Activated CD8-positive, alpha-beta T cell treated with anti-CD3 and anti-CD28 coated beads for 36 hours (primary cell): ENCODE measurements around the gene FAM50A. TPM values are rescaled to one million over a fixed set of nuclear protein-coding genes. Genes with fewer than 3 reads are reported as not detected.
A peak's percentile ranks its signal among the peaks of the same experiment; 100 is the strongest.

Source experiments
- ATAC-seq: fragments of 200-7000 bp; cut with Tn5 transposase; one replicate; pipeline ENCODE4 v1.10.0; 2021; ENCODE audit warnings: mild to moderate bottlenecking, moderate library complexity
- CTCF ChIA-PET: fragments of 350-600 bp; sonication (Branson Sonifier 250); formaldehyde crosslinking; loops from one replicate; lab custom pipeline; 2021; ENCODE audit warnings: antibody characterized with exemption; lab: Charles Lee
- POLR2A ChIA-PET: fragments of 350-600 bp; sonication (Branson Sonifier 250); formaldehyde crosslinking; loops from one replicate; lab custom pipeline; 2021; ENCODE audit warnings: antibody characterized with exemption; lab: Charles Lee
- DNase-seq: peaks from one replicate; pipeline ENCODE4 v3.0.0-alpha.2; 2020
- H3K27ac Mint-ChIP-seq: one replicate; pipeline ENCODE4 v1.8.0; 2021; ENCODE audit warnings: mild to moderate bottlenecking, mixed read lengths
- H3K27me3 Mint-ChIP-seq: one replicate; pipeline ENCODE4 v1.8.0; 2021; ENCODE audit warnings: mixed read lengths
- H3K36me3 Mint-ChIP-seq: one replicate; pipeline ENCODE4 v1.8.0; 2021; ENCODE audit warnings: low read depth, mixed read lengths
- H3K4me1 Mint-ChIP-seq: one replicate; pipeline ENCODE4 v1.8.0; 2021; ENCODE audit warnings: low read depth, mixed read lengths
- H3K4me3 Mint-ChIP-seq: one replicate; pipeline ENCODE4 v1.8.0; 2021; ENCODE audit warnings: mild to moderate bottlenecking, moderate library complexity, mixed read lengths
- H3K9me3 Mint-ChIP-seq: one replicate; pipeline ENCODE4 v1.8.0; 2021; ENCODE audit warnings: mixed read lengths
- intact Hi-C: fragments of 100-400 bp; cut with micrococcal nuclease; formaldehyde crosslinking; loops from one replicate; pipeline ENCODE4 v1.10.0; 2022
- total RNA-seq, 2 experiments: library from RNA; stranded (reverse); gene quantifications; one replicate each; pipeline ENCODE4 v1.2.3, GENCODE V29; 2021
- TF ChIP-seq, protein P1 (sequence below): fragments of 200-600 bp; IDR thresholded peaks from one replicate; pipeline ENCODE4 v1.8.0; 2022; ENCODE audit warnings: antibody characterized with exemption, mild to moderate bottlenecking

The FAM50A gene
- total RNA-seq, 2 experiments from 2014 or later: 43.6 to 47.5 TPM

DNA sequence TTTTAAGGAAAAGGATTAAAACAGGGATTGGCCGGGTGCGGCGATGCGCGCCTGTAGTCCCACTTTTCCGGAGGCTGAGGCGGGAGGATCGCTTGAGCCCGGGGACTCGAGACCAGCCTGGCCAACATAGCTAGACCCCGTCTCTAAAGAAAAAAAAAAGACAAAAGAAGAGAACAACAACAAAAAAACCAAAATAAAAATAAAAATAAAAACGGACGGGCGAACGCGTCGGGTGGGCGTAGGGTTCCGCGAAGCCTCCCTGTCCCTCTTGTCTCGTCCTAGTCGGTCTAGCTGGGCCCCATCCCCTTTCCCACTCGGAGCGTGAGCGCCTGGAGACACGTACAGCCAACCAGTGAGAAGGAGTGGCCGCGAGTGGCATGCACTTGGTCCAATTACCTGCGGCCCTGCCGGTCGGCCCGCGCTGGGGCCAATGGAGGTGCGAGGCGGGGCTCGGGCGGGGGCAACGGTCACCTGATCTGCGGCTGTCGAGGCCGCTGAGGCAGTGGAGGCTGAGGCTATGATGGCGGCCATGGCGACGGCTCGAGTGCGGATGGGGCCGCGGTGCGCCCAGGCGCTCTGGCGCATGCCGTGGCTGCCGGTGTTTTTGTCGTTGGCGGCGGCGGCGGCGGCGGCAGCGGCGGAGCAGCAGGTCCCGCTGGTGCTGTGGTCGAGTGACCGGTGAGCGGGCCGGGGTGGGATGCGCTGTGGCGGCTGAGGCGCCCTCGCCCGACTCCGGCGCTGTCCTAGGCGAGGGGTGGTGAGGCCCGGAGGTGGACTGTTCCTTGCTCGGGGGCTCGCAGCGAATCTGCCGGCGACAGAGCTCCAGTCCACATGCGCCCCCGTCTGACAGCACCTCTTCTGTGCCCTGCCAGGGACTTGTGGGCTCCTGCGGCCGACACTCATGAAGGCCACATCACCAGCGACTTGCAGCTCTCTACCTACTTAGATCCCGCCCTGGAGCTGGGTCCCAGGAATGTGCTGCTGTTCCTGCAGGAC is 15.5 kb upstream of the FAM50A start, which contains the start of gene ATP6AP1:
Gene ATP6AP1 (plus strand): TSS at position 502 of the 996 bp plus-strand sequence. CDS start 16 bp downstream, at position 518.
- POLR2A ChIA-PET: interaction anchor here (0.7 to 2.2 kb wide), 4 partner anchors 30 to 114 kb away, joined by 3 to 11 read pairs (median 4); partner anchors contain the start of genes RPL10 and SLC10A3
- TF ChIP-seq, protein P1, sequence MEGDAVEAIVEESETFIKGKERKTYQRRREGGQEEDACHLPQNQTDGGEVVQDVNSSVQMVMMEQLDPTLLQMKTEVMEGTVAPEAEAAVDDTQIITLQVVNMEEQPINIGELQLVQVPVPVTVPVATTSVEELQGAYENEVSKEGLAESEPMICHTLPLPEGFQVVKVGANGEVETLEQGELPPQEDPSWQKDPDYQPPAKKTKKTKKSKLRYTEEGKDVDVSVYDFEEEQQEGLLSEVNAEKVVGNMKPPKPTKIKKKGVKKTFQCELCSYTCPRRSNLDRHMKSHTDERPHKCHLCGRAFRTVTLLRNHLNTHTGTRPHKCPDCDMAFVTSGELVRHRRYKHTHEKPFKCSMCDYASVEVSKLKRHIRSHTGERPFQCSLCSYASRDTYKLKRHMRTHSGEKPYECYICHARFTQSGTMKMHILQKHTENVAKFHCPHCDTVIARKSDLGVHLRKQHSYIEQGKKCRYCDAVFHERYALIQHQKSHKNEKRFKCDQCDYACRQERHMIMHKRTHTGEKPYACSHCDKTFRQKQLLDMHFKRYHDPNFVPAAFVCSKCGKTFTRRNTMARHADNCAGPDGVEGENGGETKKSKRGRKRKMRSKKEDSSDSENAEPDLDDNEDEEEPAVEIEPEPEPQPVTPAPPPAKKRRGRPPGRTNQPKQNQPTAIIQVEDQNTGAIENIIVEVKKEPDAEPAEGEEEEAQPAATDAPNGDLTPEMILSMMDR: no peak
- no peaks in the 10 kb centered on the region for H3K27me3 Mint-ChIP-seq
- ATAC-seq (peak; percentile 99), DNase-seq (peak; percentile 92)
- H3K27ac Mint-ChIP-seq: peak within 1 kb of the TSS; percentile 69
- H3K4me3 Mint-ChIP-seq: peak within 1 kb of the TSS; percentile 75
- CTCF ChIA-PET: no interaction called here
- H3K4me1 Mint-ChIP-seq: peaks cover 19% of the 10 kb centered on the region
- no peaks in the 10 kb centered on the region for H3K9me3 Mint-ChIP-seq
- H3K36me3 Mint-ChIP-seq: peaks cover 4% of the 10 kb centered on the region
- intact Hi-C loops: no loop called here

DNA sequence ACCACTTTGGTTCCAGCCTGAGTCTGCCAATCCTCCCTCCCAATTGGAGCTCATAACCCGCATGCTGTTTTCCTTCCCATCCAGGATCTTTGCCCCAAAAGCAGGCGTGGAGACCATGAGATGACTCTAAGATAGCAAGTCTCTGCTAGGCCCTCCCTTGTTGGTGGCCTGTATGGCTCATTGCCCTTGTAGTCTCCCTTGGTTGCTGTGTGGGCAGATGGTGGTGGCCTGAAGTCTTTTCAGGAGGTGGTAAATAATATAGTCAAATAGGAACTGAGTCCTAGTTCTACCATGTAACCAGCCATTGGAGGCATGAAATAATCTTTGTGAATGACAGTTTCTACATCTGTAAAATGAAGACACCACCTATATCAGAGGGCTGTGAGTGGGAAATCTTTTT is 14.2 kb upstream of the FAM50A start:
- Mint-ChIP-seq H3K27ac (peak overlapping the region; percentile 57), H3K4me1 (peaks cover 19% of the 10 kb centered on the region), H3K36me3 (peaks cover 4% of the 10 kb centered on the region), H3K27me3 (no peaks in the 10 kb centered on the region), H3K4me3 (peak overlapping the region; percentile 75), H3K9me3 (no peaks in the 10 kb centered on the region)
- ATAC-seq: no peak
- peak; percentile 31 for DNase-seq
- CTCF ChIA-PET: no interaction called here
- POLR2A ChIA-PET: interaction anchor here (0.7 to 2.2 kb wide), 4 partner anchors 29 to 60 kb away, joined by 3 to 11 read pairs (median 4); partner anchors contain the start of genes RPL10 and SLC10A3
- intact Hi-C loops: no loop called here
- TF ChIP-seq, protein P1: no peak

DNA sequence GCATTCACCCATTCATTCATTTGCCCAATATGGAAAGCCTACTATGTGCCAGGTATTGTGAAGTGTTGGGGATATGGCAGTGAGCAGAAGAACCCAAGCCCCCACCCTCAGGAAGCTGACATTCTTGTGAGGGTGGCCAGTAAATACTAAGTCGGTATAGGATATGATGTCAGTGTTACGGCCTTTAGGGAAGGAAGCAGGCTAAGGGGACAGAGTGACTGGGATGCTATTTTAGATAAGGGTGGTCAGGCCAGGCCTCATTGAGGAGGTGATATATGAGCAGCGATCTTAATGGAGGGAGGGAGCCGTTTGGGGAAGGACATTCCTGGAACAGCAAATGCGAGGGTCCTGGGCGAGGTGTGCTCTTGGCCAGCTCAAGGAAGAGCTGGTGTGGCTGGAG is 13.5 kb upstream of the FAM50A start:
- no peak for ATAC-seq
- intact Hi-C loops: no loop called here
- TF ChIP-seq, protein P1: no peak
- no peaks in the 10 kb centered on the region for H3K9me3 Mint-ChIP-seq
- peak overlapping the region; percentile 82 for H3K27ac Mint-ChIP-seq
- no peak for DNase-seq
- peaks cover 19% of the 10 kb centered on the region for H3K4me1 Mint-ChIP-seq
- ChIA-PET CTCF (no interaction called here), POLR2A (interaction anchor here (1.2 kb wide), 1 partner anchor 20 kb away, joined by 3 read pairs; no protein-coding TSS in a partner anchor)
- H3K27me3 Mint-ChIP-seq: no peaks in the 10 kb centered on the region
- H3K4me3 Mint-ChIP-seq: no peak overlapping the region
- H3K36me3 Mint-ChIP-seq: peaks cover 4% of the 10 kb centered on the region

DNA sequence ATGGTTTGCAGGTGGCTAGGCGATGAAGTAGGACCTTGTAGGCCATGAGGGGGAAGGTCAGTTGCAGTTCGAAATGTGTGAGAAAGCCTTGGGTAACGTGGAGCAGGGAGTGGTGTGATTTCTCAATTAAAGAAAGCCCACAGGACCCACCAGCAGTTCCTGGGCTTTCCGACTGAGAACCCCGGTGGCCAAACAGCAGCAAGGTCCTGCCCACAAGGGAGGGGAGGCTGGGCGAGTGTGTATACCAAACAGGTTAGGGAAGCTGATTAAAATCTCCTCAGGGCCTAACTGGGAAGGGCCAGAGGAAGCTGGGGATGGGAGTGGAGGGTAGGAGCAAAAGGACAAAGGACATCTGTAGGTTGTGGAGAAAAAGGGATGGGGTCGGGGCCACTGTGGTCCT is 13.0 kb upstream of the FAM50A start:
- ATAC-seq (no peak), DNase-seq (no peak)
- TF ChIP-seq, protein P1: no peak
- H3K27me3 Mint-ChIP-seq: no peaks in the 10 kb centered on the region
- H3K4me3 Mint-ChIP-seq: no peak overlapping the region
- H3K27ac Mint-ChIP-seq: peak overlapping the region; percentile 82
- POLR2A ChIA-PET: interaction anchor here (0.7 to 1.2 kb wide), 2 partner anchors 20 to 63 kb away, joined by 3 read pairs; no protein-coding TSS in a partner anchor
- H3K4me1 Mint-ChIP-seq: peaks cover 20% of the 10 kb centered on the region
- H3K36me3 Mint-ChIP-seq: peaks cover 6% of the 10 kb centered on the region
- intact Hi-C loops: no loop called here
- CTCF ChIA-PET: no interaction called here
- no peaks in the 10 kb centered on the region for H3K9me3 Mint-ChIP-seq
